HG03354 (cell line): ENCODE results near the gene CAMTA1.
"Not testable (repeated sequence)": the region's sequence is repeated elsewhere in the genome, so short reads cannot be mapped to it uniquely, and the experiment has no call there.

Experiments used
- ATAC-seq: cut with Tn5 transposase; IDR thresholded peaks from one replicate; pipeline ENCODE4 v1.9.1; 2021; ENCODE audit warnings: mild to moderate bottlenecking; ENCODE audit not compliant: unreplicated experiment, poor library complexity, severe bottlenecking

The CAMTA1 gene

DNA sequence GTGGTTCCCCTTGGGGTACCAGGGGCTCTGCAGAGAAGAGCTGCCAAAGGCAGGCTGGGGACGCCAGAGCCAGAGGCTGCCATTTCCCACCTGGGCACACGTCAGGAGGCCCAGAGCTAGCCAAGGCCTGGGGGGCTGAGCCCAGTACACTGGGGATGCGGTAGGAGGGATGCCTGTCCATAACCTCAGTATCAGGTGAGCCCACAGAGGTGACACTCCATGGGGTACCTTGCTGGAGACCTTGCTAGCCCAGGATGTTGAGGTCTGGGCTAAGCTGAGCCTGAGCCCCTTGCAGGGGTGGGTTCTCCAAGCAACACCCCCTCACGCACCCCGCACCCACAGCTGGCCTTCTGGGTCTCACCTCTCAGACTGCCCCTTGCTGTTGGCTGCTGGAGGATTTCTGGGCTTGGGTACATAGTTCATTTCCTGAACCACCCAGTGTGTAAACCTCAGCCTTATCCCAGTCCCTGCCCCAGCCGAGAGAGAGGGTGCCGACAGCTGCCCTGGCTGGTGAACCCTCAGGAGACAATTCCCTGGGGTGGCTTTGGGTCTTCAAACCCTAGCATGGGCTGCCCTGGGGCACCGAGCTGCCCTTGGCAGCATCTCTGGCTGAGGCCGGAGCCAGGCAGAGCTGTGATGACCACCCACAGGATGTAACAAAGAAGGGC, 893.4 kb downstream of the CAMTA1 start:
- no peak for ATAC-seq

DNA sequence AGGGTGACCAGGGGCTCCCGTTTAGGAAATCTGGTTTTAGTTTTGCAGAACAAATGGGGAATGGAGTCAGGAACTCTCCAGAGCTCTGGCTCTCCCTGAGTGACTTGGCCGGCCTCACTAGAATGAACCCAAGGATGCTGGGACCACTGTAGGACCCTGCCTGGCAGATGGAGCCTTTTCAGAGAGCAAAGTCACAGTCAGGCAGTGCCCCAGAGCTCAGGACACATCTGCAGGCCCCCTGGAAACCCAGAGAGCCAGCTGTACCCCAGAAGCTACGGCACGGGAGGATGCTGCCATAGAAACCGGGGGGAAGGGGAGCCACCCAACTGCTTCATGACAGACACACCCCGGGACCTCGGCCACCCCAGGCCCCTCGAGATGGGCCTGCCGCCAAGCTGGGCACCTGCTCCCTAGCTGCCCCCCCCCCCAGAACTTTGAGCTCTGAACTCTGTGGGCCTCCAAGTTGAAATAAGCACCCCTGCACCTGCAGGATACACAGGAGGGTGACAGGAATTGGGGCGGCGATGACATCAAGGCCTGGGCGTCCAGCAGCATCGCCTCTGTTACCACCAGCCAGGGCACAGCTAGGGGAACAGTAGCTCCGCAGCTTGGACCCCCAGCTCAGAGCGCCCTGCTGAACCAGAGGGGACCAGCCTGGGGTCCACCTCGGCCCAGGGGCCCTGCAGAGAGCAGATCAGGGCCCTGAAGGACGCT, 894.1 kb downstream of the CAMTA1 start:
- no peak for ATAC-seq

DNA sequence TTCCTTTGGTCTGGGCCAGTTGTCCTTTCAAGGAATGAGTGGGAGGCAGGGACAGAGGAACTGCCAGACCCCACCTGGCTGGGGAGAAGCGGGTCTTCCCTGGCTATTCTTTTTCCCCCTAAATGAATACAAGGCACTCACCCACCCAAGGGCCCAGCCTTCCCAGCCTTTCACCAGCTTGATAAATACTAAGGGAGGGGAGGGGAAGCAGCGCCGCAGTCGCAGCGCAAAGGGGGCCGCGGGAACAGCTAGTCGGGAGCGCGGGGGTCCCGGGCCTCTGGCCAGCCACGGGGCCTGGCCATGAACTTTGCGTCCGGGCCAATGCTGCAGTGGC, 894.6 kb downstream of the CAMTA1 start:
- no peak for ATAC-seq

DNA sequence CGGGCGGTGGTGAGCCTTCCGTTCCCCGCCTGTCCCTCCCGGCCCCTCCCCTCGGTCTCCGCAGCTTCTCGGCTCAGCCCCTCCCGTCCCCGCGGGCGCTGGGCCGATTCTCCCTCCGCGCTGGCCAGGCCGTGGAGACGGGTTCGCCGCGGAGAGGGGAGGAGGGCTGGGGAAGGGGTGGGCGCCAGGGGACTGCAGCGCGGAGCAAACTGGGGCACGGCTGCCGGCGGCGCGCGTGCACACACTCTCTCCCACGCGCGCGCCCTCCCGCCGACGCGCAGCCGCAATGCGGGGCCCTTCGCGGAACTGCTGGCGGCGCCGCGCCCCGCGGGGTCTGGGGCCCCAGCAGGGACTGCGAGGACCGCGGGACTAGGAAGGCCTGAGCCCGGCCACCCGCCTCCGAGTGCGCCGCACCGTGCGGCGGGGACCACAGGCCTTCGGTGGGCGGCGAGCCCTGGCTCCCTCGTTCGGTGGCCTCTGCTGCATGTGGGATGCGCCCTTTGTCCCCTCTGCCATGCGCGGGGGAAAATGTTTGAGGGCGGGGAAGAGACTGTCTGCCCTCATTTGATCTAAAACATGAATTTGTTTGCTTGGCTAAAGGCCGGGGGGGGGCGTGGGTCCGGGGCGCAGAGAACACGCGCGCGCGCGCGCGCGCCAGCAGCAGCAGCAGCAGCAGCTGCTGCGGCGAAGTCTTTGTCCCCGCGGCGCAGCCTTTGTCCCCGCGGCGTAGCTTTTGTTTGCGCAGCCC, 895.1 kb downstream of the CAMTA1 start:
- ATAC-seq: no peak

DNA sequence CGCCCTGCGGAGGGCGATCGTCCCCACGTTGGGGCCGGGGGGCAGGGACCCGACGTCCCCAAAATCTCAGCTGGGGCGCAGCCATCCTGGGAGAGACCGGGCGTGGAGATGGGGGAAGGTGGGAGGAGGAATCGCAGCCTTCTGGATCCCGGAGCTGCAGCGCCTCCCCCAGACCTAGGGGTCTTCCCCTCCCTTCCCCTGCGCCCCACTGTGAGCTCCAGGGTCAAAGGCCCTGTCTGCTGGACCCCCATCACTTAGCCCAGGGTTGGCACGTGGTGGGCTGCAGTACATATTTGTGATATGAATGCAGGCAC, 895.7 kb downstream of the CAMTA1 start:
- ATAC-seq: no peak

DNA sequence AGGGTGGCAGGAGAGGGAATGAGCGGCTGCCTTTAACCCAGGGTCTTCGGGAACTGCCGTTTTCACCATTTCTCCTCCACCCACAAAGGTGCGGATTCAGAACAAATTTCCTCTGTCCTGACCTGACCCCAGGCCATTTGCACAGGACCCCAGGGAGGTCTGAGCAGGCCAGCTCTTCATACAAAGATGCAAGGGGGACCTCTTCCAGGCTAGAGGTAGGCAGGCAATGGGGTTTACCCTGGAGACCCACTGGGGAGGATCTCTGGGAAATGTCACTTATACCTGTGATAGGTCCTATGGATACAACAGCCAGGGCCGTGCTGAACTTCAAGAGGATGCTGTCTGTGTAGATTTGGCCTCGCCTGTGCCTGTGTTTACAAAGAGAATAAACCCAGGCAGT, 896.1 kb downstream of the CAMTA1 start:
- ATAC-seq: no peak

DNA sequence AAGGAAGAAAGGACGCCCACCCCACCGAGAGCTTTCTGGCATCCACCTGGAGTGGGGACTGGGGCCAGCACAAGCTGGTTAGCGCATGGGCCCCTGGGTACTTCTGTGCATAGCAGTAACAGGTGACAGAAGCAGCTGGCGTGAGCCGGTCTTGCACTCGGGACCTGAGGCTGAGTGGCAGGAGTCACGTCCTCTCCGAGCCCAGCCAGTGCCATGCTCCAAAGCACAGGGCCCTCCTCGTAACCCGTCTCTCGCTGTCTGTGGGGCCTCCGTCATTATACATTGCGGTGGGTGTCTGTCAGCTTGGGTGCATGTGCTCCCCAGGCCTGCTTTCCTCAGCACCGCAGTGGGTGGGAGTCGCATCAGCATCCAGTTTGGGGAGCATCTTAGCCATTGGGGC, 898.3 kb downstream of the CAMTA1 start:
- no peak for ATAC-seq

DNA sequence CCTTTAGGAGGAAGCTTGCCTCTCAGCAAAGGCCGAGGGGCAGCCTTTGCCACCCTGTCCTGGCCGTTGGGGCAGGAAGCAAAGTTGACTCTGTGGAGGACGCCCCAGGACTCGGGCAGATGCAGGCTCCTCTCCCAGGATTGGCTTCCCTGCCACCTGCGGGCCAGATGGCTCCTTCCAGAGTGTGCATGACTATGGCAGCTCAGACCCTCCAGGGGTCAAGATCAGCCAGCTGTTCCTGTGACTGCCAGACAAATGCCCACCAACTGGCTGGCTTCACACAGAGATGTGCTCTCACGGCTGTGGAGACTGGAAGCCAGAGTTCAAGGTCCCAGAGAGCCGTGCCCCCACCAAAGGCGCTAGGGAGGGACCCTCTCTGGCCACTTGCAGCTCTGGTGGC, 898.9 kb downstream of the CAMTA1 start:
- ATAC-seq: no peak

- no peak for ATAC-seq
These were observed 899.8 kb downstream of the CAMTA1 start for GRCh38 chr1:7684861-7685635.

- no peak for ATAC-seq
These were observed 901.1 kb downstream of the CAMTA1 start for GRCh38 chr1:7686301-7686850.

DNA sequence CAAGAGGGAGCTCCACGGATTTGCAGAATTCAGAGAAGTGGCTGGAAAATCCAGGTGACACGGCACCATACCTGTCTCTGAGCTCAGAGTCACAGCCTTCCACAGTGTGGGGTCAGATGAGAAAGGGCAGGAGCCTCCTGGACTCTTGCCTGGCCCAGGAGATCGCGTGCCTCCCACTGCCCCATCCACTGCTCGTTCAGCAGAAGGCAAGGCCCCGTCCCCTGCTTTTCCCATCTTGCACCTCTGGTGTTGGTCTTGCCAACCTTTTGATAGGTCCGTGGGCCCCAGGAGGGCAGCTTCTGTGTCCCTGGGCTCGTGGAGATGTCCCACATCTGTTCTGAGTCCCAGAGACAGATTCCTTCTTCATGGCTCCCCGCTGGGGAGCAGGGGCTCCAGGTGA, 902.2 kb downstream of the CAMTA1 start:
- no peak for ATAC-seq

DNA sequence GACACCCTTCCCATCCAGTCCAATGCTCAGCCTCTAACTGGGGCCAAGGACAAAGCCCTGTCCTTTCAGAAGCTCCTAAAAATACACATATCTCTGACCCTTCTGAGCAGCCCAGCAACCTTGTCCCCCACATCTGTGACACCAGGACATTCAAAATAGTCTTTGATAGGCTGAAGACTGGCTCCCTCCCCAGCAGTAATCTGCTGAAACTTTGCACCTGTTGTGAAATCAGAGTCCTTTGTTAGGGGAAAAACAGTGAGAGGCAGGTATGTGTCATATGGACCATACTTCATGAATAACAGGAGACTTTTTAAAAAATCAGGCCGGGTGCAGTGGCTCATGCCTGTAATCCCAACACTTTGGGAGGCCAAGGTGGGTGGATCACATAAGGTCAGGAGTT, 903.4 kb downstream of the CAMTA1 start:
- ATAC-seq: no peak

- not testable (repeated sequence) for ATAC-seq
These were observed 904.1 kb downstream of the CAMTA1 start for GRCh38 chr1:7689307-7689706.

GRCh38 chr1:7690076-7690475, 904.8 kb downstream of the CAMTA1 start:
- no peak for ATAC-seq

- ATAC-seq: no peak
These were observed 905.4 kb downstream of the CAMTA1 start for GRCh38 chr1:7690496-7691182.

DNA sequence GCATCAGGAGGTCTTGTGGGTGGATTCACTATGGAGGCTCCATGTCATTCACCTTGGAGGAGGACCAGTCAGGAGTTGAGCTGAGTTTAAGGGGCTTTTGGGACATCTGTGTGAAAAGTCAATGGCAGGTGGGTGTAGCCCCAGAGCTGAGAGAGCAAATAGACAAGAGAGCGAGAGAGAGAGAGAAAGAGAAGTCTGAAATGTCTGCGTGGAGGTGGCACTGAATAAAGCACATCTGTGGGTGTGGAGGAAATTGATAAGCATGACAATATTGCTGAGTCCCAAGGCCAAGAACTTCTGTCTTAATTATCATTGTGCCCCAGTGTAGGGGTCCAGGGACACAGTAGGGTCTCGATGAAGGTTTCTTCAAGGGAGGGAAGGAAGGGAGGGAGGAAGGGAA, 906.3 kb downstream of the CAMTA1 start:
- ATAC-seq: no peak

DNA sequence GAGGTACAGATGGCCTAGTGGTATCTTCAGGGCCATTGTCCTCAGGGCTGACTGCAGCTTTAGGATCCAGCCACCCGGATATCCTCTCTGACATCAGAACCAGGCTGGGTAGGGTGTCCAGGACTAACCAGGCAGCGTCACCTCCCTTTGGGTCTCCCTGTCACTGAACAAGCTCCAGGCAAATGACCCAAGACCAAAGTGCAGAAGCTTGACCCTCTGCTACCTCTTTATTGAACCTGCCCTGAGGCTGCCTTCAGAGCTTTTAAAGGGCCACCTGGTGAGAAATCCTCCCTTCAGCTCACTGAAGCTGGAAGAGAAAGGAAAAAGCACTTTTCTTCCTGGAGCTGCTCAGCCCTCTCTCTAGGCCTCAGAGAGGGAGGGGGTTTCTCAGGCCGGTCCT, 906.8 kb downstream of the CAMTA1 start:
- no peak for ATAC-seq

- ATAC-seq: not testable (repeated sequence)
These were observed 907.8 kb downstream of the CAMTA1 start for GRCh38 chr1:7693037-7693436.

DNA sequence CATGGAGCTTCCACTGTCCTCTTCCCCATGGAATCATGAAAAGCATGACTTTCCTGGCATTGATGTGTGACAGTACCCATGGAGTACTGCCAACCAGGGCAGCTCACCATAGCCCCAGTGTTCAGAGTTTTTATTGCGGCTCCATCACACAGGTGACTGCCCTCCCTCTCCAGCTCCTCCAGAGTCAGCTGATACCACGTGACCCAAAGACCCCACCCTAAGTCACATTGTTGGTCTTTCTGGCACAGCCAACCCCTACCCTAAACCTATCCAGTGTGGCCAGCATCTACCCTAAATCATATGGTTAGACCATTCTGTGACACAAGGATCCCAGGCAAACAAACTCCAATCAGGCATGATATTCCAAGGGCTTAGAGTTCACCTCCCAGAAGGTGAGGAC, 908.4 kb downstream of the CAMTA1 start:
- ATAC-seq: no peak
